GM18870 (cell line): Measurements from ENCODE around the gene GNAI3.

Experiments used
- ATAC-seq: cut with Tn5 transposase; IDR thresholded peaks from one replicate; pipeline ENCODE4 v1.9.1; 2021; ENCODE audit warnings: moderate library complexity; ENCODE audit not compliant: unreplicated experiment

The GNAI3 gene

GRCh38 chr1:109634771-109635750 lies 86.6 kb downstream of the GNAI3 start:
- ATAC-seq = no peak

DNA sequence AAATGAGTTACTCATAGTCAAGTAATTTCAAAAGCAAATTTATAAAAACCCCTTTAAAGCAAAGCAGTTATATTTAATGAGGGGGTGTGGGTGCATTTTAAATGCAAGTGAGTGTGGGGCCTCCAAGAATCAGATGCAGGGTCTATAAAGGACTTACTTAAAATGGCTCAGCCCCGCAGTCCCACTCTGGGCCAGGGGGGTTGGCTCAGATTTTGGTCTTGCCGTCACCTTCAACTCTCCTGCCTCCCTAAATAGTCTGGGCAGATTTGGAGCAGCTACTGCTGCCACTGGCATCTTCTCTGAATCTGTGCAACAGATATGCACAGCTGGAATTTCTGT lies 87.4 kb downstream of the GNAI3 start:
- no peak for ATAC-seq

DNA sequence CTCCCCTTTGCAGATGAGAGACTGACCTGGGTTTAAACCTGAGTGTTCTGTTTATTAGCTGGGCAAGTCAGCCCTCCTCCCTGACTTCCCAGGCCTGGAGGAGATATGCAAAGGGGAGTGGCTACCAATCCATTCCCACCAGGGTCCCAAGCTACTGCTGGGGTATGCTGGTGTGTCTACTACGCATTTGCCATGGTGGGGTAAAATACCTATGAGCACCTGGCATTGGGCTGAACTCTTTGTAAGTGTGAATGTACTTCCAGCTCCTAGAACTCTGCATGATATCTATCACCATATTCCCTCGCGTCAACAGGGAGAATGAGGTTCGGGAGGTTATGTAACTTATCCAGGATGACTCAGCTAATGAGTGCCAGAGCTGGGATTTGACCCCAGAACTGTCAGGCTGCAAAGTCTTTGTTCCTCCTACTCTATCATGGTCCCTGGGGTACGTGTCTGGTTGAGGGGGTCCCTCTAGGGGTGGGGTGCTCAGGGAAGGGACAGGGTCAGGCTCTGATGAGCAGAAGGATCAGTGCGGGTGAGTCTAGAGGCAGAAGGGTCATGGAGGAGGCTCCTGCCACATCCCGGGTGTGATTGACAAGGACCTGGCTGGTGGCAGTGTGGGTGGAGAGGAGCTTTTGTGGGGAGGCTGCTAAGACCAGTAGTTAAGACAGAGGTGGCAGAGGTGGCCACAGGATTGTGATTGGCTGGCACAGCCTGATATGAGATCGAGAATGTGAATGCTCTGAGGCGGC lies 88.0 kb downstream of the GNAI3 start:
- ATAC-seq = no peak

DNA sequence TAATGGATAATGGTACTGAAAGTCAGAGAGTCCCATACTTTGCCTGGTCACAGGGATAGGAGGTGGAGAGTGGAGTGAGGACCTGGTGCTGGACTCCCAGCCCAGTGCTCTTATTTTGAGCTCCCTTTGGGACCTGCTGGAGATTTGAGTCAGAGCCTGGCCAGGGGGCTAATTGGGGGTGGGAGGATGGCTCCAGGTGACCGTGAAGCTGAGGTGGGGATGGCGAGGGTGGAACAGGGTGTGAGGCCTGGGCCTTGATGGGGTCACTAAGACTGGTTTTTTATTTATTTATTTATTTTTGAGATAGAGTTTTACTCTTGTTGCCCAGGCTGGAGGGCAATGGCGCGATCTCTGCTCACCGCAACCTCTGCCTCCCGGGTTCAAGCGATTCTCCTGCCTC lies 89.0 kb downstream of the GNAI3 start:
- ATAC-seq = no peak

DNA sequence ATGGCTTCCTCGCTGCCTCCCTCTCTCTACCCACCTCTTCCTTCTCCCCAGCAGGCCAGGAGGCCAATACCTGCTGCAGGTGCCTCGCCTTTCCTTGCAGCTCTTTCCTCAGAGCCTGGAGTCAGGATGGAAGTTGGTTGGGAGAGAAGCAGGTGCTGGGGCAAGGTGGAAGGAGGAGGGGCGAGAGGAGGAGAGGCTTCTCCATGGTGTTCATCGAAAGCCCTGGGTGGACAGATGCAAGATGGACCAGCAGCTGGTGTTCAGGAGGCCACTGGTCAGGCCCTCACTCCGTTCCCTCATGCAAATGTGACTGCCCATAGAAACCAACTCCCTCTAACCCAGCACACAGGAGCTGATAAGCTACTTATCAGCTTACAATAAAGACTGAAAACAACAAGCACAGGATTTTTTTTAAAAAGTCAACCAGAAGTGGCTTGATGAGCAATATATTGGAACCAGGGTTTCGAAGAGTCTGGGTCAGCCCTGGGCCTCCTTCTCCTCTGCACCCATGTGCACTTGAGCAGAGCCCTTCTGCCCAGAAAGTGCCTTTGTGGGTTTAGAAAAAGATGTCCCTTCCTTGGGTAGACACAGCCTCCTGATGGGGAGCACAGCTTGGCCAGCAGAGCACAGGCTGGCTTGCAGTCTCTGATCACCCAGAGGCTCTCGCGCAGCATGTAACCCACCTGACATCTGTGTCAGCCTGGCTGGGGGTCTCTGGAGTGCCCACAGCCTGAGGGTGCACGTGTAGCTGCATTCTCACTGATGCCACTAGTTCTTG lies 90.8 kb downstream of the GNAI3 start:
- ATAC-seq = no peak

DNA sequence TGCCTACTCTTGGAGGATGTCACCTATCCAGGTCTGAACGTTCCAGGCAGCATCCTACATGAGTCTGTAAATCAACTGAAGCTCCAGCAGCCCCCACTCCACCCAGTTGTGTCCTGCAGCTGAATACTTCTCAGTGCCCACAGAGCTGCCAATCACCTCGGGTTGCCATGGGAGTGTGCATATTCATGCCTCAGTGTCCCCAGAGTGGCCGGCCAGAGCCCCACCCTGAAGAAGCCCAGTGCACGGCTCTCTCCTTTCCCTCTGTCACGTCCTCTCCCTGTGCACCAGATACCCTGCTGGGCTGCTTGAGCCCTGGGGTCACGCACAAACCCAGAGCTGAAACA lies 91.4 kb downstream of the GNAI3 start:
- ATAC-seq = no peak

GRCh38 chr1:109640285-109640865 lies 92.0 kb downstream of the GNAI3 start:
- ATAC-seq = no peak

DNA sequence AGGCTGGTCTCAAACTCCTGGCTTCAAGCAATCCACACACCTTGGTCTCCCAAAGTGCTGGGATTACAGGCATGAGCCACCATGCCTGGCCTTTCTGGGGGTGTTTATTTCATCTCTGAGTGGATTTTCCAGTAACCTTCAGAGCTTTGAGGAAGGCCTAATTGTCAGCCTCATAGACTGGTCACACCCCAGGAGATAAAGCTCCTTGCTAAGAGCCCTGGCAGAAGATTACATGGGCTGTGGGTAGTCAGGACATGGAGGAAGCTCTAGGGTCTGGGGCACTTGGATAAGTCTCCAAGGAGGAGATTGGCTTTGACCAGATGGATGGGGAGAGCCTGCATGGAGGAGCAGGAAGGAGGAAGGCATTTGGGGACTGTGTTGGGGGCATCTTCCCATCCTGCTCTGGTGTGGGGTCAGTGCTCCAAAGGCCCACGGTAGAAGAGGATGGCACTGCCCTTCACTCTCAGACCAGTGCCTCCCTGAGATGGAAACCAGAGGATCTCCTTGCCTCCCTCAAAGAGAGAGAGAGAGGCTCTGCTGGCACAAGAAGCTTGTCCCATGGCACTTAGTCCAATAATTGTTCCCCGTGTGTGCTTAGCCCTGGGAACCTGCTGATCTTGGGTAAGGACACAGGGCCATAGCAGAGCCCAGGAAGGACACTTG lies 92.8 kb downstream of the GNAI3 start:
- ATAC-seq = no peak

GRCh38 chr1:109641861-109642260 lies 93.4 kb downstream of the GNAI3 start:
- ATAC-seq = no peak

- no peak for ATAC-seq
Observed at GRCh38 chr1:109642626-109643025, 94.2 kb downstream of the GNAI3 start.

GRCh38 chr1:109643385-109644230 lies 95.2 kb downstream of the GNAI3 start:
- no peak for ATAC-seq

DNA sequence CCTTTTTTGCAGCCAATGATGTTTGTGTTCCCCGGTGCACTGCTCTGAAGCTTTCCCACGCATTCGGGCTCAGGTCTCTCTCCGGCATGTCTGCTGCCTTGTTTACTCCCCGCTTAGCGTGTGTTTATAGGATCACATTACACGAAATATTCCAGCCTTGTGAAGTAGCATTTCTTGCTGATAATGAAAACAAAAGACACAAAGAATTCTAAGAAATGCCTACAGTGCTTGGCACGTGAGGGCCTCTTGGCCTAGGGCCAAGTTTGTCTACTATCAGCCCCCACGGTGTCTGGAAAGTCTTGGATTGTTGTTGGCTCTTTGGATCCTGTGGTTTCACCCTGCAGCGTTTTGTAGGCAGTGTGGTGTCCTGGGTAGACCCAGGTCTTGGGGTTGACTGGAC lies 96.3 kb downstream of the GNAI3 start:
- no peak for ATAC-seq

DNA sequence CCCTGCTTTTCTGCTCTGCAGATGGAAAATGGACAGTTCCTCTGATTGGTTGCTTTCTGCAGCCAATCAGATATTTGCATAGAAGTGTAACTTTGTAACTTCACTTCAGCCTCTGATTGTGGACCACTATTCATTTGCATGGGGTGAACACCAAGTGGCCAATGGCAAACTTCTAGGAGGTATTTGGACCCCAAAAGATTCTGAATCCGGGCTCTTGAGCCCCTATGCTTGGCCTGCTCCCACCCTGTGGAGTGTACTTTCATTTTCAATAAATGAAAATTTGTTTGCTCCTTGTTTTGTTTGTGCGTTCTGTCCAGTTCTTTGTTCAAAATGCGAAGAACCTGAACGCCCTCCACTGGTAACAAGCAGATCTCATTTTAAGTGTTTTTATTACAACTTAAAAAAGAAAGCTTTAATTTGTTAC lies 101.1 kb downstream of the GNAI3 start:
- no peak for ATAC-seq

DNA sequence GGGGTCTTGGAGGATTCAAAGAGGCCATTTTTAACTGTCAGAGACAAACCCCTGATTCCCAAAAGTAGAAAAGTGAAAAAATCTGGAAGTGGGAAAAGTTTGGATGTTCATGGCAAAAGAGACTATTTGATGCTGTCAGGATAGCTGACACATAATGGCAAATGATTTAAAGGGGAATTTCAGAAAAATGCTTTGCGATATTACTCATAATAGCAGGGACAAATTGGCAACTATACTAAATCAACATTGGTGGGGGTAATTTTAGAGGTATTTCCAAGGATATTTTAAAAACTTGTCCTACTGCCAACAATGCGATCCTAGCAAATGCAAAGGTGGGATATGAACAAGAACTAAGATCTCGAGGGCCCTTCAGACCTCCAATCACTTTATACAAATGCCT lies 102.2 kb downstream of the GNAI3 start:
- no peak for ATAC-seq

- ATAC-seq = no peak
Observed at GRCh38 chr1:109652402-109652801, 104.0 kb downstream of the GNAI3 start.

DNA sequence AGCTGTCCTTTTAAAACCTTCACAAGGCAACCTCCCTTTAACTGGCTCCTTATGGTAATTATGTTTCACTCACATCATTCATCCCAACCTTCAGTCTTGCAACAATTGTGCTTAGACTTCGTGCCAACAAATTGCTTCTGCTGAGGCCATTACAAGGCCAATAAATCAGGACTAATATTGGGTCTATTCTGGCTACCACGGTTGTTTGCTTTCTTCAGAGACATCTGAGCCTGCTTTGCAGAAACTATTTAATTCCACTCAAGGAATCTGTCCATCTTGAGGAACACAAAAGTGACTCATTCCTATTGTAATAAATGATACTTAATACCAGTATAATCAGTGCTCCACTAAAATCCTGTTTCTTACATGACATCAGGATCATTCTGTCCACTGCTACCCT lies 104.9 kb downstream of the GNAI3 start:
- no peak for ATAC-seq

- no peak for ATAC-seq
Observed at GRCh38 chr1:109654519-109654918, 106.1 kb downstream of the GNAI3 start.

GRCh38 chr1:109655615-109656519 lies 107.5 kb downstream of the GNAI3 start, which contains the start of gene GSTM4:
Gene GSTM4 (plus strand): TSS chr1:109656099. CDS start chr1:109656390, 291 bp downstream.
- ATAC-seq = peak; percentile 83

- ATAC-seq = no peak
Observed at GRCh38 chr1:109657395-109657794, 109.0 kb downstream of the GNAI3 start.
